WTC11 (cell line): ENCODE results near the gene DDIT4. TPM values are rescaled to one million over a fixed set of nuclear protein-coding genes. Genes with fewer than 3 reads are reported as not detected.

Experiments
- ATAC-seq: fragments of 200-7000 bp; cut with Tn5 transposase; 2 replicates; pipeline ENCODE4 v1.10.0; 2021; ENCODE audit warnings: mild to moderate bottlenecking, moderate library complexity
- CTCF ChIA-PET: fragments of 300-600 bp; sonication (Branson Sonifier 250); formaldehyde crosslinking; loops from one replicate; lab custom pipeline; 2021; ENCODE audit warnings: antibody characterized with exemption; lab: Charles Lee
- POLR2A ChIA-PET: fragments of 350-600 bp; sonication (Branson Sonifier 250); formaldehyde crosslinking; loops from one replicate; lab custom pipeline; 2021; ENCODE audit warnings: antibody characterized with exemption; lab: Charles Lee
- DNase-seq: peaks from one replicate; pipeline ENCODE4 v3.0.0; 2021; ENCODE audit warnings: low spot score
- H3K27ac Mint-ChIP-seq: 2 replicates; pipeline ENCODE4 v1.8.0; 2021; ENCODE audit warnings: mixed read lengths
- H3K27me3 Mint-ChIP-seq: 2 replicates; pipeline ENCODE4 v1.8.0; 2021; ENCODE audit warnings: low read depth, mild to moderate bottlenecking, moderate library complexity, mixed read lengths
- H3K36me3 Mint-ChIP-seq: 2 replicates; pipeline ENCODE4 v1.8.0; 2021; ENCODE audit warnings: mixed read lengths
- H3K4me1 Mint-ChIP-seq: 2 replicates; pipeline ENCODE4 v1.8.0; 2022; ENCODE audit warnings: mixed read lengths
- H3K4me3 Mint-ChIP-seq: 2 replicates; pipeline ENCODE4 v1.8.0; 2021; ENCODE audit warnings: mild to moderate bottlenecking, moderate library complexity, mixed read lengths
- H3K9me3 Mint-ChIP-seq: 2 replicates; pipeline ENCODE4 v1.8.0; 2021; ENCODE audit warnings: mixed read lengths
- AFF4 ChIP-seq: sonication (generic); formaldehyde crosslinking; IDR thresholded peaks from 2 replicates; pipeline ENCODE4 v1.8.1; 2023; ENCODE audit warnings: mild to moderate bottlenecking, missing genetic modification reagents, borderline replicate concordance
- AR ChIP-seq: fragments of 250-450 bp; sonication (Bioruptor Pico); IDR thresholded peaks from 2 replicates; pipeline ENCODE4 v1.9.0; 2021; ENCODE audit warnings: mild to moderate bottlenecking
- CBFB ChIP-seq: sonication (generic); formaldehyde crosslinking; IDR thresholded peaks from 2 replicates; pipeline ENCODE4 v1.8.1; 2022; ENCODE audit warnings: mild to moderate bottlenecking, low read depth, missing genetic modification reagents
- CDX4 ChIP-seq: fragments of 250-450 bp; sonication (Bioruptor Pico); IDR thresholded peaks from 2 replicates; pipeline ENCODE4 v1.9.0; 2021; ENCODE audit warnings: moderate library complexity, mild to moderate bottlenecking, inconsistent platforms, borderline replicate concordance
- CREM ChIP-seq: sonication (generic); formaldehyde crosslinking; IDR thresholded peaks from 2 replicates; pipeline ENCODE4 v1.8.1; 2022; ENCODE audit warnings: mild to moderate bottlenecking, missing genetic modification reagents, moderate library complexity
- E2F1 ChIP-seq: sonication (generic); formaldehyde crosslinking; IDR thresholded peaks from 2 replicates; pipeline ENCODE4 v1.8.0; 2022; ENCODE audit warnings: mild to moderate bottlenecking, missing genetic modification reagents
- FOXK1 ChIP-seq: sonication (generic); formaldehyde crosslinking; IDR thresholded peaks from 2 replicates; pipeline ENCODE4 v1.8.0; 2022; ENCODE audit warnings: mild to moderate bottlenecking, moderate library complexity, missing genetic modification reagents
- FOXP1 ChIP-seq: sonication (generic); formaldehyde crosslinking; IDR thresholded peaks from 2 replicates; pipeline ENCODE4 v1.8.0; 2022; ENCODE audit warnings: missing genetic modification reagents, mild to moderate bottlenecking, moderate library complexity, borderline replicate concordance
- GTF2I ChIP-seq: fragments of 250-450 bp; sonication (Bioruptor Pico); conservative IDR thresholded peaks from 2 replicates; pipeline ENCODE4 v1.4.0; 2021; ENCODE audit warnings: mild to moderate bottlenecking
- HMGA2 ChIP-seq: fragments of 250-450 bp; sonication (Bioruptor Pico); IDR thresholded peaks from 2 replicates; pipeline ENCODE4 v1.4.0; 2021; ENCODE audit warnings: mild to moderate bottlenecking, moderate library complexity
- IRF2 ChIP-seq: sonication (generic); formaldehyde crosslinking; IDR thresholded peaks from 2 replicates; pipeline ENCODE4 v1.8.0; 2022; ENCODE audit warnings: low read depth, missing genetic modification reagents, borderline replicate concordance
- MXD4 ChIP-seq: fragments of 250-450 bp; sonication (Bioruptor Pico); IDR thresholded peaks from 2 replicates; pipeline ENCODE4 v1.8.0; 2021; ENCODE audit warnings: mild to moderate bottlenecking, moderate library complexity, borderline replicate concordance
- NR2C2 ChIP-seq: sonication (generic); formaldehyde crosslinking; IDR thresholded peaks from 2 replicates; pipeline ENCODE4 v1.8.0; 2022; ENCODE audit warnings: mild to moderate bottlenecking, missing genetic modification reagents
- SMAD3 ChIP-seq: sonication (generic); formaldehyde crosslinking; IDR thresholded peaks from 2 replicates; pipeline ENCODE4 v1.8.0; 2022; ENCODE audit warnings: missing genetic modification reagents, mild to moderate bottlenecking, borderline replicate concordance
- SMAD4 ChIP-seq: sonication (generic); formaldehyde crosslinking; IDR thresholded peaks from 2 replicates; pipeline ENCODE4 v1.8.0; 2022; ENCODE audit warnings: mild to moderate bottlenecking, missing genetic modification reagents
- TCF7 ChIP-seq: sonication (generic); formaldehyde crosslinking; IDR thresholded peaks from 2 replicates; pipeline ENCODE4 v1.8.0; 2022; ENCODE audit warnings: mild to moderate bottlenecking, low read depth, missing genetic modification reagents, moderate library complexity
- TEAD4 ChIP-seq: sonication (generic); formaldehyde crosslinking; IDR thresholded peaks from 2 replicates; pipeline ENCODE4 v1.8.0; 2022; ENCODE audit warnings: mild to moderate bottlenecking, missing genetic modification reagents
- ZMAT4 ChIP-seq: fragments of 250-450 bp; sonication (Bioruptor Pico); IDR thresholded peaks from 2 replicates; pipeline ENCODE4 v1.9.0; 2021; ENCODE audit warnings: mild to moderate bottlenecking
- ZNF416 ChIP-seq: fragments of 250-450 bp; sonication (Bioruptor Pico); IDR thresholded peaks from 2 replicates; pipeline ENCODE4 v1.9.0; 2021; ENCODE audit warnings: mild to moderate bottlenecking, inconsistent platforms
- total RNA-seq: library from RNA; stranded (reverse); gene quantifications from 3 replicates; pipeline ENCODE4 v1.2.3, GENCODE V29; 2021
- TF ChIP-seq, protein P1 (sequence below): sonication (generic); formaldehyde crosslinking; conservative IDR thresholded peaks from 2 replicates; pipeline ENCODE4 v1.8.1; 2023; ENCODE audit warnings: mild to moderate bottlenecking, low read depth, missing genetic modification reagents, moderate library complexity
- TF ChIP-seq, protein P2 (sequence below): sonication (generic); formaldehyde crosslinking; IDR thresholded peaks from 2 replicates; pipeline ENCODE4 v1.8.1; 2022; ENCODE audit warnings: low read depth, missing genetic modification reagents, borderline replicate concordance

Gene DDIT4
- total RNA-seq, 1 experiment from 2014 or later: 118 TPM

DNA sequence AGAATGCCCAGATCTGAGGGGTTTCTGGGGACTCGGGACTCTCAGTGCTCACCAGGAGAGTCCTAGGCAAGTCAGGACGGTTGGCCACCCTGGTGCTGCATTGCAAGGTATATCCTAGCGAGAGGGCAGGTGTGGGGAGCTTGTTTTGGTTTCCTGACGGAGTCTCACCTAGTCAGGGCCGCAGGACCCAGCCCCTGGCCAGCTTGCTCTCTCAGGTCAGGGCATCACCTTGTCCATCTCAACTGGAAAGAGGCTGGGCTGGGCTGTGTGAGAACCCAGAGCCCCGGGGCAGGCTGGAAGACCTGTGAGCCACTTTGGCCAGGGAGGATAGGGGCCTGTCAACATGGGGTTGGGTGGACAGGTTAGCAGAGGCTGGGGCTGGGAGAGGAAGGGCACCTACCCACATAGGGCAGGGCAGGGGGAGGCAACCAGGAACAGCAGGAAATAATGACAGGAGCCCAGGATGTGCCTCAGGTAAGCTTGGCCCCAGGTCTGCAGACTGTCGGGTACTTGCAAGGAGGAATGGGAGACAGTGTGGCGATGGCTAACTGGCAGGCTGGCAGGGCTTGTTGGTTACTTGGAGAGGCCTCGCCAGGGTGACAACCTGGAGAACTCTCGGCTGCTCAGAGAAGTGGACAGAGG, 49.5 kb downstream of the DDIT4 start:
- H3K4me3 Mint-ChIP-seq: no peak overlapping the region
- POLR2A ChIA-PET: interaction anchor here (0.6 to 6.0 kb wide), 4 partner anchors 9 to 62 kb away, joined by 3 to 161 read pairs (median 4); partner anchors contain the start of gene DDIT4

DNA sequence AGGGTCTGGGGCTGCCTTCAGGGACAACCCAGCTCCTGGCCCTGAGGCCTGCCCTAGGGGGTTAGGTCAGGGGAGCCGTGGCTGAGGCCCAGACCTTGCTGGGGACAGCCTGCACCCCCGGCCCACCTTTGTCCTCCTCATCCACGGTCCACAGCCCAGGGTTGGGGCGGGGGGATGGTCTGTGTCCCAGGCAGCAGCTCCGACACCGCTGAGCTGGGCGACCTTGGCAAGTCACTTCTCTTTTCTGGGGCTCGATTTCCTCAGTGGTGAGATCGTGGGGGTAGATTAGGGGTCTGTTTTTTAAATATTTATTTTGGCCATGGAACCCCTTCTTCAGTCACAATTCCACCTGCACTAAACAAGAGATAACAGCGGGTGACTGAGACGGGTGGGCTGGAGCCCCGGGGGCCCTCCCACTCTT, 50.1 kb downstream of the DDIT4 start:
- ATAC-seq: no peak
- Mint-ChIP-seq H3K27ac (no peak overlapping the region), H3K27me3 (no peaks in the 10 kb centered on the region), H3K4me3 (no peak overlapping the region), H3K36me3 (no peaks in the 10 kb centered on the region), H3K4me1 (peaks cover 54% of the 10 kb centered on the region), H3K9me3 (peaks cover 5% of the 10 kb centered on the region; the same call in 1 of the 2 replicates)
- no peak for DNase-seq
- ChIA-PET POLR2A (interaction anchor here (1.4 to 6.0 kb wide), 2 partner anchors 46 to 50 kb away, joined by 3 to 161 read pairs; partner anchors contain the start of gene DDIT4), CTCF (no interaction called here)
- TF ChIP-seq SMAD3 (CRISPR knock-in tag) (no peak), FOXK1 (CRISPR knock-in tag) (no peak), ZNF416 (CRISPR knock-in tag) (no peak), E2F1 (CRISPR knock-in tag) (no peak), ZMAT4 (CRISPR knock-in tag) (no peak), AFF4 (no peak), MXD4 (CRISPR knock-in tag) (no peak), AR (CRISPR knock-in tag) (no peak), IRF2 (no peak)
- TF ChIP-seq, protein P1, sequence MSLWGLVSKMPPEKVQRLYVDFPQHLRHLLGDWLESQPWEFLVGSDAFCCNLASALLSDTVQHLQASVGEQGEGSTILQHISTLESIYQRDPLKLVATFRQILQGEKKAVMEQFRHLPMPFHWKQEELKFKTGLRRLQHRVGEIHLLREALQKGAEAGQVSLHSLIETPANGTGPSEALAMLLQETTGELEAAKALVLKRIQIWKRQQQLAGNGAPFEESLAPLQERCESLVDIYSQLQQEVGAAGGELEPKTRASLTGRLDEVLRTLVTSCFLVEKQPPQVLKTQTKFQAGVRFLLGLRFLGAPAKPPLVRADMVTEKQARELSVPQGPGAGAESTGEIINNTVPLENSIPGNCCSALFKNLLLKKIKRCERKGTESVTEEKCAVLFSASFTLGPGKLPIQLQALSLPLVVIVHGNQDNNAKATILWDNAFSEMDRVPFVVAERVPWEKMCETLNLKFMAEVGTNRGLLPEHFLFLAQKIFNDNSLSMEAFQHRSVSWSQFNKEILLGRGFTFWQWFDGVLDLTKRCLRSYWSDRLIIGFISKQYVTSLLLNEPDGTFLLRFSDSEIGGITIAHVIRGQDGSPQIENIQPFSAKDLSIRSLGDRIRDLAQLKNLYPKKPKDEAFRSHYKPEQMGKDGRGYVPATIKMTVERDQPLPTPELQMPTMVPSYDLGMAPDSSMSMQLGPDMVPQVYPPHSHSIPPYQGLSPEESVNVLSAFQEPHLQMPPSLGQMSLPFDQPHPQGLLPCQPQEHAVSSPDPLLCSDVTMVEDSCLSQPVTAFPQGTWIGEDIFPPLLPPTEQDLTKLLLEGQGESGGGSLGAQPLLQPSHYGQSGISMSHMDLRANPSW (CRISPR knock-in tag): no peak

More for the DNA sequence above, 49.5 kb downstream of the DDIT4 start:
- CTCF ChIA-PET: no interaction called here
- Mint-ChIP-seq H3K27ac (no peak overlapping the region), H3K9me3 (peaks cover 5% of the 10 kb centered on the region; the same call in 1 of the 2 replicates), H3K27me3 (no peaks in the 10 kb centered on the region), H3K36me3 (no peaks in the 10 kb centered on the region), H3K4me1 (peaks cover 53% of the 10 kb centered on the region)
- DNase-seq (no peak), ATAC-seq (no peak)
- TF ChIP-seq, protein P2, sequence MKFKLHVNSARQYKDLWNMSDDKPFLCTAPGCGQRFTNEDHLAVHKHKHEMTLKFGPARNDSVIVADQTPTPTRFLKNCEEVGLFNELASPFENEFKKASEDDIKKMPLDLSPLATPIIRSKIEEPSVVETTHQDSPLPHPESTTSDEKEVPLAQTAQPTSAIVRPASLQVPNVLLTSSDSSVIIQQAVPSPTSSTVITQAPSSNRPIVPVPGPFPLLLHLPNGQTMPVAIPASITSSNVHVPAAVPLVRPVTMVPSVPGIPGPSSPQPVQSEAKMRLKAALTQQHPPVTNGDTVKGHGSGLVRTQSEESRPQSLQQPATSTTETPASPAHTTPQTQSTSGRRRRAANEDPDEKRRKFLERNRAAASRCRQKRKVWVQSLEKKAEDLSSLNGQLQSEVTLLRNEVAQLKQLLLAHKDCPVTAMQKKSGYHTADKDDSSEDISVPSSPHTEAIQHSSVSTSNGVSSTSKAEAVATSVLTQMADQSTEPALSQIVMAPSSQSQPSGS (CRISPR knock-in tag): no peak
- TF ChIP-seq CDX4 (CRISPR knock-in tag) (no peak), TEAD4 (CRISPR knock-in tag) (no peak), NR2C2 (CRISPR knock-in tag) (no peak), FOXP1 (CRISPR knock-in tag) (no peak), HMGA2 (CRISPR knock-in tag) (no peak), TCF7 (CRISPR knock-in tag) (no peak), GTF2I (no peak), SMAD4 (no peak), CREM (no peak), CBFB (CRISPR knock-in tag) (no peak), E2F1 (CRISPR knock-in tag) (no peak), IRF2 (no peak)
- TF ChIP-seq, all 79 proteins: peak for 0
